GM12878 (cell line): ENCODE measurements around the gene MANEAL. TPM values are rescaled to one million over a fixed set of nuclear protein-coding genes. Genes with fewer than 3 reads are reported as not detected.

Experiments
- CTCF ChIP-seq, 3 experiments: IDR thresholded peaks in 2 of 3; conservative IDR thresholded peaks in 1 of 3; 2 replicates each; pipeline ENCODE4 v1.5.1; 2011; ENCODE audit warnings: low read depth in 3 of 3, low read length in 3 of 3, mild to moderate bottlenecking in 3 of 3, control low read depth in 2 of 3, moderate library complexity in 2 of 3, inconsistent platforms in 1 of 3, mixed read lengths in 1 of 3; ENCODE audit not compliant: control insufficient read depth in 2 of 3, insufficient read depth in 1 of 3; ENCODE audit errors: extremely low read depth in 1 of 3
- EED ChIP-seq: sonication (generic); IDR thresholded peaks from 2 replicates; pipeline ENCODE4 v1.6.1; 2016; ENCODE audit warnings: antibody characterized with exemption, low read depth
- ETV6 ChIP-seq, 2 experiments: fragments of 450-650 bp in 1 of 2; IDR thresholded peaks in 1 of 2; conservative IDR thresholded peaks in 1 of 2; 2 replicates each; pipeline ENCODE4 v1.6.1; 2014; ENCODE audit warnings: antibody characterized with exemption in 1 of 2, borderline replicate concordance in 1 of 2, low read depth in 1 of 2, mild to moderate bottlenecking in 1 of 2, moderate library complexity in 1 of 2
- EZH2 ChIP-seq: IDR thresholded peaks from 2 replicates; pipeline ENCODE4 v1.6.1; 2012; ENCODE audit warnings: low read depth, mild to moderate bottlenecking, control low read depth, inconsistent platforms, low read length, borderline replicate concordance; ENCODE audit not compliant: control insufficient read depth
- MEF2B ChIP-seq: fragments of 450-650 bp; IDR thresholded peaks from 2 replicates; pipeline ENCODE4 v1.6.1; 2018; ENCODE audit warnings: mild to moderate bottlenecking, moderate library complexity; ENCODE audit not compliant: partially characterized antibody, poor library complexity, severe bottlenecking
- MYC ChIP-seq: IDR thresholded peaks from 2 replicates; pipeline ENCODE4 v1.6.1; 2011; ENCODE audit warnings: mild to moderate bottlenecking, low read length, moderate library complexity, inconsistent platforms; ENCODE audit not compliant: insufficient read depth, insufficient replicate concordance, insufficient read length, severe bottlenecking
- PML ChIP-seq: IDR thresholded peaks from 2 replicates; pipeline ENCODE4 v1.6.1; 2012; ENCODE audit warnings: low read length, inconsistent platforms
- ZBED1 ChIP-seq: IDR thresholded peaks from 2 replicates; pipeline ENCODE4 v1.6.1; 2016; ENCODE audit warnings: borderline replicate concordance
- ZBTB33 ChIP-seq: fragments of 450-650 bp; IDR thresholded peaks from 2 replicates; pipeline ENCODE4 v1.6.1; 2017; ENCODE audit warnings: mild to moderate bottlenecking
- polyA plus RNA-seq, 11 experiments: library from polyadenylated mRNA; depleted of rRNA in 4 of 11; unstranded in 6 of 11; stranded (reverse) in 5 of 11; fragments of >200 nt; fragmentation: Nextera tagmentation in 4 of 11; fragmentation: Illumina TruSeq in 1 of 11; extraction: Ambion mirVana in 4 of 11; extraction: Trizol in 1 of 11; gene quantifications; 1 replicate in 1 of 11; 2 replicates in 10 of 11; pipeline versions ENCODE4 v1.2.1 to v1.2.3, GENCODE V29; 2011 to 2016; ENCODE audit warnings: inconsistent platforms in 2 of 11, missing spikeins in 2 of 11, low read depth in 1 of 11
- total RNA-seq, 4 experiments: library from RNA; depleted of rRNA in 3 of 4; stranded (reverse); fragments of >200 nt in 3 of 4; fragmentation: Illumina TruSeq in 1 of 4; extraction: Trizol in 1 of 4; gene quantifications; 2 replicates each; pipeline versions ENCODE4 v1.2.1 to v1.2.3, GENCODE V29; 2013 to 2021

MANEAL gene
- total and polyA plus RNA-seq, 10 of the 15 experiments (the other 5 are each of a cell fraction or from before 2014, with no cell fraction given): 0.83 to 11.1 (median 5.7) TPM

DNA sequence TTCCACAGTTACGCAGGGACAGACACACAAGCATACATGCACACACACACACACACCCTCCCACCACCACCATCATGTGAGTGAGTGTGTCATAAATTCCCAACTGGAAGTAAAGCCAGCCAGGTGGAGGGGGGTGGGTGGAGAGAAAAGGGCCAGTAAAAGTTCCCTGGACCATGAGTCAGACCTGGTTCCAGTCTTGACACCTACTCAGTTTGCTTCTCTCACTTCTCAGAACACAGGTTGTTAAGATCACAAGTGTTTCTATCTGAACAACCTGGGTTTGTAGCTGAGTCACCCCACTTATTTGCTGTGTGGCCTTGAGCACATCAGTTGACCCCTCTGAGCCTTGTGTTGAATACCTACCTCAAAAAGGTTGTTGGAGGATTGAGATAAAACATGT is 38.4 kb upstream of the MANEAL start (continued):
- TF ChIP-seq PML (no peak), ETV6 (conservative IDR thresholded peaks at IDR 0.05 in 1 of 2, IDR thresholded peaks at IDR 0.05 in 1 of 2; ENCODE audit: borderline replicate concordance in 1 of 2, low read depth in 1 of 2) (no peak), CTCF (IDR thresholded peaks at IDR 0.05 in 2 of 3, conservative IDR thresholded peaks at IDR 0.05 in 1 of 3; ENCODE audit: control insufficient read depth in 2 of 3, extremely low read depth in 1 of 3, insufficient read depth in 1 of 3, low read depth in 3 of 3, low read length in 3 of 3) (no peak), MEF2B (no peak), EZH2 (no peak), EED (no peak), MYC (no peak), ZBTB33 (no peak), ZBED1 (no peak)
